ENCODE data around the gene MBLAC1. TPM values are rescaled to one million over a fixed set of nuclear protein-coding genes. Genes with fewer than 3 reads are reported as not detected.
"Not testable (repeated sequence)": the region's sequence is repeated elsewhere in the genome, so short reads cannot be mapped to it uniquely, and the experiment has no call there.

MBLAC1 gene
- total RNA-seq, 6 donors from 2014 or later = 1.0 to 11.4 (median 3.3) TPM

- TF ChIP-seq POLR2A (IDR thresholded peaks at IDR 0.05) = no peak
- TF ChIP-seq POLR2AphosphoS5 (IDR thresholded peaks at IDR 0.05) = no peak
- TF ChIP-seq EP300 (IDR thresholded peaks at IDR 0.05) = no peak
- no peak for TF ChIP-seq CTCF (IDR thresholded peaks at IDR 0.05)
- H3K27ac ChIP-seq = peak overlapping the region in 1 of 4 donors; percentile 97
- peaks cover 23 to 39% (median 28%) of the 10 kb centered on the region in 4 donors for H3K4me1 ChIP-seq
- no peak for ATAC-seq (ENCODE audit: low FRiP score in 2 of 2)
- no peaks in the 10 kb centered on the region for H3K27me3 ChIP-seq
- 62 to 76% methylated on average over 4 of the region's 4 CpGs for WGBS, 2 donors
- peaks cover 0 to 6% (median 0%) of the 10 kb centered on the region in 4 donors for H3K36me3 ChIP-seq
- DNase-seq = no peak
- H3K4me3 ChIP-seq = no peak overlapping the region
- no peaks in the 10 kb centered on the region for H3K9me3 ChIP-seq
These were observed 2.2 kb upstream of the MBLAC1 start for GRCh38 chr7:100124301-100125230.

- H3K27ac ChIP-seq = peak overlapping the region; percentile 94 to 98 (median 96)
- peaks cover 0 to 6% (median 0%) of the 10 kb centered on the region in 4 donors for H3K36me3 ChIP-seq
- no peaks in the 10 kb centered on the region for H3K9me3 ChIP-seq
- DNase-seq (no peak), ATAC-seq (ENCODE audit: low FRiP score in 2 of 2) (peak in 1 of 2 donors; percentile 20)
- H3K4me3 ChIP-seq = peak overlapping the region; percentile 67 to 98 (median 95)
- 18 to 24% methylated on average over 19 to 21 of the region's 29 CpGs for WGBS, 2 donors
- TF ChIP-seq POLR2AphosphoS5 (IDR thresholded peaks at IDR 0.05) (no peak), POLR2A (IDR thresholded peaks at IDR 0.05) (no peak), EP300 (IDR thresholded peaks at IDR 0.05) (no peak), CTCF (IDR thresholded peaks at IDR 0.05) (peak in 1 of 6 experiments; percentile 31)
- no peaks in the 10 kb centered on the region for H3K27me3 ChIP-seq
- H3K4me1 ChIP-seq = peaks cover 18 to 39% (median 28%) of the 10 kb centered on the region in 4 donors
These were observed 382 bp upstream of the MBLAC1 start for GRCh38 chr7:100126239-100126930.

- Histone ChIP-seq H3K36me3 (no peaks in the 10 kb centered on the region), H3K9me3 (no peaks in the 10 kb centered on the region), H3K27ac (peak overlapping the region; percentile 94 to 98 (median 96)), H3K4me1 (peaks cover 18 to 40% (median 28%) of the 10 kb centered on the region in 4 donors), H3K27me3 (no peaks in the 10 kb centered on the region), H3K4me3 (peak overlapping the region; percentile 67 to 98 (median 95))
- ATAC-seq (ENCODE audit: low FRiP score in 2 of 2) = peak in 1 of 2 donors; percentile 3
- DNase-seq = no peak
- TF ChIP-seq EP300 (IDR thresholded peaks at IDR 0.05) = no peak
- TF ChIP-seq POLR2A (IDR thresholded peaks at IDR 0.05) = no peak
- no peak for TF ChIP-seq POLR2AphosphoS5 (IDR thresholded peaks at IDR 0.05)
- no peak for TF ChIP-seq CTCF (IDR thresholded peaks at IDR 0.05)
- WGBS, 2 donors = 4 to 5% methylated on average over 19 to 27 of the region's 37 CpGs
These were observed 1.3 kb downstream of the MBLAC1 start for GRCh38 chr7:100127866-100128636.

GRCh38 chr7:100128637-100128963 is 1.8 kb downstream of the MBLAC1 start:
- TF ChIP-seq POLR2AphosphoS5 (IDR thresholded peaks at IDR 0.05) (no peak), POLR2A (IDR thresholded peaks at IDR 0.05) (no peak), CTCF (IDR thresholded peaks at IDR 0.05) (no peak), EP300 (IDR thresholded peaks at IDR 0.05) (no peak)
- 63% methylated on average over 1 of the region's 1 CpG for WGBS, 2 donors
- DNase-seq (no peak), ATAC-seq (ENCODE audit: low FRiP score in 2 of 2) (no peak)
- Histone ChIP-seq H3K4me3 (no peak overlapping the region), H3K36me3 (no peaks in the 10 kb centered on the region), H3K4me1 (peaks cover 18 to 40% (median 28%) of the 10 kb centered on the region in 4 donors), H3K27me3 (no peaks in the 10 kb centered on the region), H3K27ac (no peak overlapping the region), H3K9me3 (no peaks in the 10 kb centered on the region)

GRCh38 chr7:100130220-100130607 is 3.4 kb downstream of the MBLAC1 start:
- ATAC-seq (ENCODE audit: low FRiP score in 2 of 2); H3K9me3 ChIP-seq; H3K27ac ChIP-seq; H3K4me3 ChIP-seq; DNase-seq; H3K36me3 ChIP-seq; H3K27me3 ChIP-seq: not testable (repeated sequence)
- 100% methylated on average over 1 of the region's 1 CpG for WGBS, 2 donors
- H3K4me1 ChIP-seq = peaks cover 18 to 34% (median 28%) of the 10 kb centered on the region in 4 donors
